ENCODE data around the gene ALOX5. TPM values are rescaled to one million over a fixed set of nuclear protein-coding genes. Genes with fewer than 3 reads are reported as not detected.
"Not testable (repeated sequence)": the region's sequence is repeated elsewhere in the genome, so short reads cannot be mapped to it uniquely, and the experiment has no call there.

ALOX5 gene
- total RNA-seq, 1 donor from 2014 or later: 19.3 TPM

GRCh38 chr10:45468079-45468478 lies 94.1 kb downstream of the ALOX5 start:
- DNase-seq (ENCODE audit: low spot score): no peak

DNA sequence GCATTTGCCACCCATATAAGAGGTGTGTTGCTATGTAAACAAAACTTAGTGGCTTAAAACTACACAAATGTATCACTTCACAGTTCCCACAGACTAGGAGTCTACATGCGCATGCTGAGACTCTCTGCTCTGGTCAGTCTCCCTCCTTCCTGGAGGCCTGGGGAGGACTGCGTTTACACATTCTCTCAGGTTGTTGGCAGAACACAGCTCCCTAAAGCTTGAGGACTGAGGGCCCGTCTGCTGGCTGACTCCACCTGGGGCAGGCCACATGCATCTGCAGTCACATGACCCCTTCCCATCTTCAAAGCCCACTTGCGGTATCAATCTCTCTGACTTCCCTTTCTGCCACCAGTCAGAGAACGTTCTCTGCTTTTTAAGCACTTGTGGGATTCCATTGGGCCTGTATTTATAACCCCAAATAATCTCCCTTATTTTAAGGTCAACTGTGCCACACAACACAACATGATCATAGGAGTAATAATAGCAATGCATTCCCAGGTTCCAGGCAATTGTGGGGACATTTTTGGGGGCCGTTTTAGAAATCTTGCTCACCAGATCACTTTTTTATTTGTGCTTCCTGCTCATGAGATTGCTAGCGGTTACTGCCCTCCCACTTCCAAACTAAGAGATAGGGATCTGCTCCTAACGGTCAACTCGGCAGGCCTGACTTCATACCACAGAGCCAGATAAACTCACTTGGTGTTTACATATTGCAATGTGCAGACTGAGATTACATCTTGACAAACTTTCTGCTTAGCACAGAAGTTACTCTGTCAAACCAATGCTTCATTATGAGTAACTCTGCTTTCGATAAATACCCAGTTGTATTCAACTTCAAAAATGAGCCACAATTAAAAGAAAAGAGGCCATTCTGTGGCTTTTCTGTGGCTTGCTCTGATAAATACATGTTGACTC lies 96.3 kb downstream of the ALOX5 start:
- peak; percentile 50 for DNase-seq (ENCODE audit: low spot score)

DNA sequence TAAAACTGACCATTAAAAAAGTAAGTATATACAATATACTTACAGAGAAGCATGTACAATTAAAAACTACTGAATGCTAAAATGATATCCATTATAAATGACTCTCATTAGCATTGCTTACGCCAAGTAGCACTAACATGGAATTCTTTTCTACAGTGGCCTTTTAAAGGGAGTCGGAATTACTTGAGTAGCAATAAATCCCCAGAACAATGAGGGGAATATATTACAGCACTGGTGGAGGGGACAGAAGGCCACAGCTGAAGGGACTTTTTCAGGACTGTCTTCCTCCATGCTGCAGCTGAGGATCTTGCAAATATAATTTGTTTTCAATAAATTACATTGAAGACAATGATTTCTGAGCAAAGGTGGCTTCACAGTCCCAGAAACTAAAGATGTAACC lies 97.0 kb downstream of the ALOX5 start:
- DNase-seq (ENCODE audit: low spot score): no peak

- DNase-seq (ENCODE audit: low spot score): no peak
These were observed 97.7 kb downstream of the ALOX5 start for GRCh38 chr10:45471531-45472310.

GRCh38 chr10:45473126-45473525 lies 99.1 kb downstream of the ALOX5 start:
- no peak for DNase-seq (ENCODE audit: low spot score)

- no peak for DNase-seq (ENCODE audit: low spot score)
These were observed 102.5 kb downstream of the ALOX5 start for GRCh38 chr10:45476559-45476958.

- DNase-seq (ENCODE audit: low spot score): no peak
These were observed 106.3 kb downstream of the ALOX5 start for GRCh38 chr10:45480294-45480693.

DNA sequence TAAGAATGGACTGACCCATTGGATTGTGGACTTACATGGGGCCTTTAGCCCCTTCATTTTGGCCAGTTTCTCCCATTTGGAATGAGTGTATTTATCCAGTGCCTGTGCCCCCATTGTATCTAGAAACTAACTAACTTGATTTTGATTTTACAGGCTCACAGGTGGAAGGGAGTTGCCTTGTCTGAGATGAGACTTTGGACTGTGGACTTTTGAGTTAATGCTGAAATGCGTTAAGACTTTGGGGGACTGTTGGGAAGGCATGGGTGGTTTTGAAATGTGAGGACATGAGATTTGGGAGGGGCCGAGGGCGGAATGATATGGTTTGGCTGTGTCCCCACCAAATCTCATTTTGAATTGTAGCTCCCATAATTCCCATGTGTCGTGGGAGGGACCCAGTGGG lies 107.1 kb downstream of the ALOX5 start:
- not testable (repeated sequence) for DNase-seq (ENCODE audit: low spot score)

- DNase-seq (ENCODE audit: low spot score): no peak
These were observed 109.0 kb downstream of the ALOX5 start for GRCh38 chr10:45483002-45483401.

DNA sequence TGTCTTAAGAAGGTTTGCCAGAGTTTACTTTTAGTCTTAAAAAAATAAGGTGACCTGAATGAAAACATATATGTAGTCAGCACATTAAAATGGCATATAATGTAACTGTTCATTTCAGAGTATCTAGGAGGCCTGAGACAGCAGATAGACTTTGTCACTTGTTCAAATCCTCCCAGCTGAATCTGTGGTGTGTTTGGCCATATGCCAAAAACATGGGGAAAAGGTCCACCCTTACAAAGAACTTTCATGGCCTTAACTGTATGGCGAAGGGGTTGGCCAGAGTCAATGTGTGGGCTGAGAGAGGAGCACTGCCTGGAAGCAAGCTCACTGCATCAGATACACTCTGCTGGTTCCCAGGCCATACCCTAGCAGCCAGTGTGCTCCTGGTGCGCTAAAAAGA lies 113.7 kb downstream of the ALOX5 start:
- no peak for DNase-seq (ENCODE audit: low spot score)

- no peak for DNase-seq (ENCODE audit: low spot score)
These were observed 114.3 kb downstream of the ALOX5 start for GRCh38 chr10:45488365-45488764.

- no peak for DNase-seq (ENCODE audit: low spot score)
These were observed 116.3 kb downstream of the ALOX5 start for GRCh38 chr10:45490277-45490676.

DNA sequence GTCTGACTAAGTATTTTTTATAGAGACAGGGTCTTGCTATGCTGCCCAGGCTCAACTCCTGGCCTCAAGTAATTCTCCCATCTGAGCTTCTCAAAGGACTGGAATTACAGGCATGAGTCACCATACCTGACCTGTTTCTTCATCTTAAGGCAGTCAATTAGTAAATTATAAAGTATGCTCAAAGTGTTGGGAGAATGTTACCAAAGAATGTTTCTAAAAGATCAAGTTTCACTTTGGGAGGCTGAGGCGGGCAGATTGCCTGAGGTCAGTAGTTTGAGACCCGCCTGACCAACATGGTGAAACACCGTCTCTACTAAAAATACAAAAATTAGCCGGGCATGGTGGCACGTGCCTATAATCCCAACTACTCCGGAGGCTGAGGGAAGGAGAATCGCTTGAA lies 117.0 kb downstream of the ALOX5 start:
- no peak for DNase-seq (ENCODE audit: low spot score)

Other genes starting within 250 kb of the ALOX5 start
- 0.72 TPM for gene OR13A1, start 58.6 kb upstream of the ALOX5 start, total RNA-seq (ENCODE audit: insufficient read depth, low replicate concordance)